SU-DHL-6 (cell line): ENCODE data around the gene TRDN.

Source experiments
- CTCF ChIP-seq: fragments of 200-600 bp; sonication (generic); IDR thresholded peaks from one replicate; pipeline ENCODE4 v1.5.1; 2017; ENCODE audit warnings: antibody characterized with exemption, mild to moderate bottlenecking, low read length, moderate library complexity; ENCODE audit not compliant: insufficient read depth, poor library complexity, severe bottlenecking
- EZH2phosphoT487 ChIP-seq: fragments of 200-600 bp; sonication (generic), shearing (Covaris generic); conservative IDR thresholded peaks from 2 replicates; pipeline ENCODE4 v1.6.1; 2018; ENCODE audit warnings: mild to moderate bottlenecking, antibody characterized with exemption, low read length, moderate library complexity, mixed read lengths

- no peak for TF ChIP-seq CTCF
- TF ChIP-seq EZH2phosphoT487, result no peak
These were observed 127.6 kb downstream of the TRDN start for GRCh38 chr6:123509112-123509511.
